HCT116 (cell line): ENCODE measurements around the gene ST8SIA2. TPM values are rescaled to one million over a fixed set of nuclear protein-coding genes. Genes with fewer than 3 reads are reported as not detected.
A peak's percentile ranks its signal among the peaks of the same experiment; 100 is the strongest.

Experiments used
- ATAC-seq: fragments of 200-7000 bp; cut with Tn5 transposase; 2 replicates; pipeline ENCODE4 v1.9.1; 2020; ENCODE audit warnings: mild to moderate bottlenecking, moderate library complexity
- BruUV-seq: library from RNA; stranded (reverse); fragments of 400-500 nt; replicated peaks from 2 replicates; lab custom pipeline; 2021; lab: Mats Ljungman, UMichigan
- CTCF ChIA-PET: fragments of 300-600 bp; sonication (Branson Sonifier 250); formaldehyde crosslinking; loops from one replicate; lab custom pipeline; 2021; ENCODE audit warnings: antibody characterized with exemption; lab: Charles Lee
- POLR2A ChIA-PET: fragments of 300-600, 350-600 bp; sonication (Branson Sonifier 250); formaldehyde crosslinking; loops from one replicate; lab custom pipeline; 2021; ENCODE audit warnings: antibody characterized with exemption; lab: Charles Lee
- RAD21 ChIA-PET, 2 experiments: fragments of 300-600 bp; sonication (Branson Sonifier 250); formaldehyde crosslinking; loops; one replicate each; lab custom pipeline; 2023; ENCODE audit warnings: low total read pairs in 2 of 2; ENCODE audit not compliant: uncharacterized antibody in 2 of 2, unreplicated experiment in 2 of 2, low non-redundant PET in 1 of 2; lab: Charles Lee
- DNase-seq: peaks from one replicate; pipeline ENCODE4 v3.0.0-alpha.2; 2010; ENCODE audit warnings: low read depth, low spot score
- H2AFZ ChIP-seq: fragments of 200-600 bp; shearing (Covaris generic), sonication (generic); 2 replicates; pipeline ENCODE4 v1.6.1; 2017; ENCODE audit warnings: low read depth, mixed run types, mixed read lengths, antibody characterized with exemption, low read length; ENCODE audit not compliant: poor library complexity, severe bottlenecking
- H3K27ac ChIP-seq: 2 replicates; pipeline ENCODE4 v1.5.1; 2012; ENCODE audit warnings: low read depth, low read length
- H3K27me3 ChIP-seq: fragments of 200-600 bp; sonication (generic); 2 replicates; pipeline ENCODE4 v1.6.1; 2016; ENCODE audit warnings: mixed run types, low read length, mixed read lengths; ENCODE audit not compliant: insufficient read depth
- H3K36me3 ChIP-seq, 2 experiments: fragments of 200-500 bp in 1 of 2; fragments of 200-600 bp in 1 of 2; sonication (Bioruptor generic) in 1 of 2; sonication (generic) in 1 of 2; 2 replicates each; pipeline versions ENCODE4 v1.5.1 to v1.6.1; 2014 to 2016; ENCODE audit warnings: low read length in 2 of 2, inconsistent platforms in 1 of 2, mixed read lengths in 1 of 2, mixed run types in 1 of 2; ENCODE audit not compliant: insufficient read depth in 2 of 2, control insufficient read depth in 1 of 2
- H3K4me1 ChIP-seq, 2 experiments: fragments of 200-600 bp in 1 of 2; sonication (generic) in 1 of 2; 2 replicates each; pipeline versions ENCODE4 v1.5.1 to v1.6.1; 2012 to 2017; ENCODE audit warnings: low read length in 2 of 2, inconsistent platforms in 1 of 2, mild to moderate bottlenecking in 1 of 2, mixed read lengths in 1 of 2, mixed run types in 1 of 2, moderate library complexity in 1 of 2; ENCODE audit not compliant: insufficient read depth in 2 of 2, control insufficient read depth in 1 of 2
- H3K4me2 ChIP-seq: fragments of 200-600 bp; sonication (generic); 2 replicates; pipeline ENCODE4 v1.6.1; 2017; ENCODE audit warnings: mixed run types, low read length, mixed read lengths
- H3K4me3 ChIP-seq, 2 experiments: fragments of 200-600 bp in 1 of 2; sonication (generic) in 1 of 2; replicated peaks in 1 of 2; 2 replicates each; pipeline ENCODE4 v1.5.1; 2011 to 2016; ENCODE audit warnings: low read length in 2 of 2, control low read depth in 1 of 2, low read depth in 1 of 2, mild to moderate bottlenecking in 1 of 2, mixed read lengths in 1 of 2, mixed run types in 1 of 2
- H3K79me2 ChIP-seq: fragments of 200-600 bp; sonication (generic); 2 replicates; pipeline ENCODE4 v1.6.1; 2017; ENCODE audit warnings: mild to moderate bottlenecking, mixed run types, low read length, moderate library complexity, mixed read lengths; ENCODE audit not compliant: insufficient read depth
- H3K9ac ChIP-seq: fragments of 200-600 bp; sonication (generic); 2 replicates; pipeline ENCODE4 v1.6.1; 2016; ENCODE audit warnings: low read length, mixed read lengths
- H3K9me2 ChIP-seq: fragments of 200-600 bp; sonication (generic), shearing (Covaris generic); 2 replicates; pipeline ENCODE4 v1.6.1; 2017; ENCODE audit warnings: mixed run types, mild to moderate bottlenecking, moderate library complexity; ENCODE audit not compliant: insufficient read depth
- H3K9me3 ChIP-seq, 2 experiments: fragments of 200-500 bp in 1 of 2; fragments of 200-600 bp in 1 of 2; sonication (Bioruptor generic) in 1 of 2; sonication (generic) in 1 of 2; 2 replicates each; pipeline ENCODE4 v1.6.1; 2014 to 2017; ENCODE audit warnings: low read length in 2 of 2, mixed read lengths in 2 of 2, inconsistent platforms in 1 of 2, low read depth in 1 of 2, mild to moderate bottlenecking in 1 of 2, mixed run types in 1 of 2, moderate library complexity in 1 of 2; ENCODE audit not compliant: control insufficient read depth in 1 of 2, insufficient read depth in 1 of 2
- H4K20me1 ChIP-seq: fragments of 200-600 bp; sonication (generic), shearing (Covaris generic); 2 replicates; pipeline ENCODE4 v1.6.1; 2017; ENCODE audit warnings: mixed run types, mild to moderate bottlenecking, moderate library complexity; ENCODE audit not compliant: insufficient read depth
- ATF3 ChIP-seq: IDR thresholded peaks from 2 replicates; pipeline ENCODE4 v1.6.1; 2012
- CBX3 ChIP-seq: IDR thresholded peaks from 2 replicates; pipeline ENCODE4 v1.6.1; 2012; ENCODE audit warnings: low read depth
- EGR1 ChIP-seq: IDR thresholded peaks from 2 replicates; pipeline ENCODE4 v1.6.1; 2012; ENCODE audit warnings: low read depth
- MAX ChIP-seq: IDR thresholded peaks from 2 replicates; pipeline ENCODE4 v1.6.1; 2012
- SP1 ChIP-seq: IDR thresholded peaks from 2 replicates; pipeline ENCODE4 v1.6.1; 2012; ENCODE audit warnings: low read depth
- YY1 ChIP-seq: IDR thresholded peaks from 2 replicates; pipeline ENCODE4 v1.6.1; 2011; ENCODE audit warnings: low read length, low read depth, moderate library complexity, mild to moderate bottlenecking; ENCODE audit not compliant: insufficient replicate concordance; ENCODE audit errors: extremely low read depth
- ZNF274 ChIP-seq: fragments of 200-500 bp; sonication (Bioruptor generic); IDR thresholded peaks from 2 replicates; pipeline ENCODE4 v1.6.1; 2014; ENCODE audit warnings: mild to moderate bottlenecking, low read depth, low read length, inconsistent platforms
- intact Hi-C: fragments of 100-400 bp; cut with micrococcal nuclease; formaldehyde crosslinking; loops from 2 replicates; pipeline ENCODE4 v1.10.0; 2022
- total RNA-seq: library from RNA; stranded (reverse); gene quantifications from one replicate; pipeline ENCODE4 v1.2.1, GENCODE V29; 2021; ENCODE audit not compliant: unreplicated experiment
- TF ChIP-seq, protein P1 (sequence below): IDR thresholded peaks from 2 replicates; pipeline ENCODE4 v1.6.1; 2011; ENCODE audit warnings: mild to moderate bottlenecking, low read length, moderate library complexity; ENCODE audit not compliant: insufficient replicate concordance; ENCODE audit errors: extremely low read depth

Gene ST8SIA2
- total RNA-seq, 1 experiment from 2014 or later = not detected

- no peak overlapping the region for H3K4me3 ChIP-seq
- peaks cover 44% of the 10 kb centered on the region for H3K27me3 ChIP-seq
- no peaks in the 10 kb centered on the region for H4K20me1 ChIP-seq
- ChIA-PET POLR2A (no interaction called here), CTCF (no interaction called here), RAD21 (no interaction called here)
- no peak overlapping the region for H3K4me2 ChIP-seq
- no peaks in the 10 kb centered on the region for H3K79me2 ChIP-seq
- H3K9me2 ChIP-seq = no peaks in the 10 kb centered on the region
- TF ChIP-seq EGR1 = no peak
- BruUV-seq = no TSS peak
- H3K36me3 ChIP-seq = no peaks in the 10 kb centered on the region
- ATAC-seq (no peak), DNase-seq (no peak)
- intact Hi-C loops = no loop called here
- H3K9me3 ChIP-seq = no peaks in the 10 kb centered on the region
- H2AFZ ChIP-seq = no peak overlapping the region
- no peak overlapping the region for H3K9ac ChIP-seq
- H3K4me1 ChIP-seq = peaks cover 0 to 10% of the 10 kb centered on the region in 2 experiments; a peak in 2 of 4 replicates
- H3K27ac ChIP-seq = no peak overlapping the region
Observed at GRCh38 chr15:92449476-92449875, 55.8 kb downstream of the ST8SIA2 start.

GRCh38 chr15:92451225-92451825 lies 57.6 kb downstream of the ST8SIA2 start:
- CTCF ChIA-PET = no interaction called here

More at GRCh38 chr15:92451225-92451825, 57.6 kb downstream of the ST8SIA2 start:
- Histone ChIP-seq H3K79me2 (no peaks in the 10 kb centered on the region), H3K9ac (no peak overlapping the region), H3K36me3 (no peaks in the 10 kb centered on the region), H3K9me2 (no peaks in the 10 kb centered on the region), H3K27me3 (peaks cover 52% of the 10 kb centered on the region), H3K9me3 (no peaks in the 10 kb centered on the region), H2AFZ (no peak overlapping the region), H3K4me3 (no peak overlapping the region), H3K4me2 (no peak overlapping the region), H3K4me1 (peaks cover 0 to 10% of the 10 kb centered on the region in 2 experiments; a peak in 2 of 4 replicates), H4K20me1 (no peaks in the 10 kb centered on the region), H3K27ac (no peak overlapping the region)
- no peak for TF ChIP-seq MAX
- TF ChIP-seq SP1 = no peak
- no peak for TF ChIP-seq CBX3
- TF ChIP-seq YY1 = no peak
- TF ChIP-seq ZNF274 = no peak
- TF ChIP-seq, protein P1, sequence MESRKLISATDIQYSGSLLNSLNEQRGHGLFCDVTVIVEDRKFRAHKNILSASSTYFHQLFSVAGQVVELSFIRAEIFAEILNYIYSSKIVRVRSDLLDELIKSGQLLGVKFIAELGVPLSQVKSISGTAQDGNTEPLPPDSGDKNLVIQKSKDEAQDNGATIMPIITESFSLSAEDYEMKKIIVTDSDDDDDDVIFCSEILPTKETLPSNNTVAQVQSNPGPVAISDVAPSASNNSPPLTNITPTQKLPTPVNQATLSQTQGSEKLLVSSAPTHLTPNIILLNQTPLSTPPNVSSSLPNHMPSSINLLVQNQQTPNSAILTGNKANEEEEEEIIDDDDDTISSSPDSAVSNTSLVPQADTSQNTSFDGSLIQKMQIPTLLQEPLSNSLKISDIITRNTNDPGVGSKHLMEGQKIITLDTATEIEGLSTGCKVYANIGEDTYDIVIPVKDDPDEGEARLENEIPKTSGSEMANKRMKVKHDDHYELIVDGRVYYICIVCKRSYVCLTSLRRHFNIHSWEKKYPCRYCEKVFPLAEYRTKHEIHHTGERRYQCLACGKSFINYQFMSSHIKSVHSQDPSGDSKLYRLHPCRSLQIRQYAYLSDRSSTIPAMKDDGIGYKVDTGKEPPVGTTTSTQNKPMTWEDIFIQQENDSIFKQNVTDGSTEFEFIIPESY = no peak
- no peak for TF ChIP-seq ATF3
- no TSS peak for BruUV-seq
- intact Hi-C loops = no loop called here
- DNase-seq = no peak
- POLR2A ChIA-PET = no interaction called here
- peak; percentile 53; the same call in 1 of the 2 replicates for ATAC-seq
- RAD21 ChIA-PET = no interaction called here
